GM12878 (cell line): ENCODE results near the gene PRKCE. TPM values are rescaled to one million over a fixed set of nuclear protein-coding genes. Genes with fewer than 3 reads are reported as not detected.

Source experiments
- ATAC-seq: fragments of 200-7000 bp; cut with Tn5 transposase; 3 replicates; pipeline ENCODE4 v1.9.1; 2020; ENCODE audit warnings: mild to moderate bottlenecking, moderate library complexity
- BruUV-seq: library from RNA; stranded (reverse); fragments of 400-500 nt; replicated peaks from 2 replicates; lab custom pipeline; 2021; lab: Mats Ljungman, UMichigan
- CTCF ChIA-PET: fragments of 300-600 bp; sonication (Branson Sonifier 250); formaldehyde crosslinking; extraction: SDS; loops from one replicate; lab custom pipeline; 2021; ENCODE audit warnings: inconsistent platforms; lab: Yijun Ruan, JAX
- POLR2A ChIA-PET: fragments of 350-600 bp; formaldehyde crosslinking; extraction: SDS; loops from one replicate; lab custom pipeline; 2021; ENCODE audit warnings: inconsistent platforms; lab: Charles Lee
- RAD21 ChIA-PET: fragments of 300-600 bp; sonication (Branson Sonifier 250); formaldehyde crosslinking; loops from one replicate; lab custom pipeline; 2023; ENCODE audit warnings: antibody characterized with exemption; ENCODE audit not compliant: unreplicated experiment; lab: Charles Lee
- SMC1A ChIA-PET: fragments of 300-600 bp; sonication (Branson Sonifier 250); formaldehyde crosslinking; loops from one replicate; lab custom pipeline; 2023; ENCODE audit not compliant: unreplicated experiment, uncharacterized antibody; lab: Charles Lee
- DNase-seq: peaks from one replicate; pipeline ENCODE4 v3.0.0-alpha.2; 2011; ENCODE audit warnings: low read depth, low spot score
- FAIRE-seq: peaks from 3 replicates; lab custom pipeline; 2011; peaks lifted over from hg19 to GRCh38; lab: Jason Lieb, UNC
- H2AFZ ChIP-seq: 2 replicates; pipeline ENCODE4 v1.6.0; 2011; ENCODE audit warnings: low read depth, low read length, control low read depth; ENCODE audit not compliant: control insufficient read depth
- H3K27ac ChIP-seq: 2 replicates; pipeline ENCODE4 v1.5.1; 2011; ENCODE audit warnings: control low read depth; ENCODE audit not compliant: control insufficient read depth, insufficient read depth
- H3K27me3 ChIP-seq, 2 experiments: replicated peaks in 1 of 2; 2 replicates each; pipeline versions ENCODE4 v1.6.0 to v1.6.1; 2011; ENCODE audit warnings: low read length in 1 of 2; ENCODE audit not compliant: control insufficient read depth in 2 of 2, insufficient read depth in 2 of 2
- H3K36me3 ChIP-seq, 2 experiments: 2 replicates each; pipeline ENCODE4 v1.5.1; 2011; ENCODE audit warnings: low read length in 1 of 2; ENCODE audit not compliant: control insufficient read depth in 2 of 2, insufficient read depth in 2 of 2
- H3K4me1 ChIP-seq: 2 replicates; pipeline ENCODE4 v1.6.1; 2011; ENCODE audit warnings: mild to moderate bottlenecking, low read length, moderate library complexity, mixed read lengths; ENCODE audit not compliant: control insufficient read depth, insufficient read depth
- H3K4me2 ChIP-seq: 2 replicates; pipeline ENCODE4 v1.6.0; 2011; ENCODE audit warnings: control low read depth; ENCODE audit not compliant: control insufficient read depth, insufficient read depth
- H3K4me3 ChIP-seq: fragments of 200-600 bp; sonication (generic); 2 replicates; pipeline ENCODE4 v1.5.1; 2016
- H3K79me2 ChIP-seq: 2 replicates; pipeline ENCODE4 v1.6.0; 2011; ENCODE audit warnings: low read length; ENCODE audit not compliant: control insufficient read depth, insufficient read depth
- H3K9ac ChIP-seq: 2 replicates; pipeline ENCODE4 v1.8.0; 2011; ENCODE audit warnings: low read length, control low read depth, mixed read lengths; ENCODE audit not compliant: control insufficient read depth, insufficient read depth
- H3K9me3 ChIP-seq: replicated peaks from 3 replicates; pipeline ENCODE4 v1.5.1; 2011; ENCODE audit warnings: mild to moderate bottlenecking, low read length; ENCODE audit not compliant: control insufficient read depth, insufficient read depth
- H4K20me1 ChIP-seq: 2 replicates; pipeline ENCODE4 v1.6.0; 2011; ENCODE audit not compliant: control insufficient read depth, insufficient read depth
- POLR2A ChIP-seq: IDR thresholded peaks from 2 replicates; pipeline ENCODE4 v1.6.1; 2011; ENCODE audit warnings: low read depth, mild to moderate bottlenecking, low read length
- SIN3A ChIP-seq: IDR thresholded peaks from 2 replicates; pipeline ENCODE4 v1.6.1; 2012; ENCODE audit warnings: low read depth, low read length, improper control_type of control experiment
- WGBS: methylation state at CpG from one replicate; pipeline ENCODE4 v1.1.6; 2016; ENCODE audit warnings: low lambda C conversion rate; ENCODE audit not compliant: insufficient replicate concordance, insufficient coverage; ENCODE audit errors: missing lambda C conversion rate; 5-methylcytosine and 5-hydroxymethylcytosine counted together
- in situ Hi-C: fragments of 300-500 bp; cut with MboI; formaldehyde crosslinking; loops from 9 replicates; pipeline ENCODE4 v1.14.3; 2018; ENCODE audit warnings: mixed read lengths
- intact Hi-C: fragments of 100-400 bp; cut with micrococcal nuclease; formaldehyde crosslinking; loops from one replicate; pipeline ENCODE4 v1.14.2; 2022; ENCODE audit not compliant: unreplicated experiment
- polyA plus RNA-seq, 11 experiments: library from polyadenylated mRNA; depleted of rRNA in 4 of 11; unstranded in 6 of 11; stranded (reverse) in 5 of 11; fragments of >200 nt; fragmentation: Nextera tagmentation in 4 of 11; fragmentation: Illumina TruSeq in 1 of 11; extraction: Ambion mirVana in 4 of 11; extraction: Trizol in 1 of 11; gene quantifications; 1 replicate in 1 of 11; 2 replicates in 10 of 11; pipeline versions ENCODE4 v1.2.1 to v1.2.3, GENCODE V29; 2011 to 2016; ENCODE audit warnings: inconsistent platforms in 2 of 11, missing spikeins in 2 of 11, low read depth in 1 of 11
- total RNA-seq, 4 experiments: library from RNA; depleted of rRNA in 3 of 4; stranded (reverse); fragments of >200 nt in 3 of 4; fragmentation: Illumina TruSeq in 1 of 4; extraction: Trizol in 1 of 4; gene quantifications; 2 replicates each; pipeline versions ENCODE4 v1.2.1 to v1.2.3, GENCODE V29; 2013 to 2021
- TF ChIP-seq, protein P1 (sequence below): IDR thresholded peaks from 2 replicates; pipeline ENCODE4 v1.6.1; 2012; ENCODE audit warnings: mild to moderate bottlenecking, low read depth, low read length
- TF ChIP-seq, protein P2 (sequence below): IDR thresholded peaks from 2 replicates; pipeline ENCODE4 v1.6.1; 2011; ENCODE audit warnings: borderline replicate concordance, low read depth, mild to moderate bottlenecking, moderate library complexity, mixed read lengths, low read length; ENCODE audit not compliant: insufficient read depth; ENCODE audit errors: extremely low read length

The PRKCE gene
- total and polyA plus RNA-seq, 10 of the 15 experiments (the other 5 are each of a cell fraction or from before 2014, with no cell fraction given): 2.6 to 28.2 (median 11.3) TPM

DNA sequence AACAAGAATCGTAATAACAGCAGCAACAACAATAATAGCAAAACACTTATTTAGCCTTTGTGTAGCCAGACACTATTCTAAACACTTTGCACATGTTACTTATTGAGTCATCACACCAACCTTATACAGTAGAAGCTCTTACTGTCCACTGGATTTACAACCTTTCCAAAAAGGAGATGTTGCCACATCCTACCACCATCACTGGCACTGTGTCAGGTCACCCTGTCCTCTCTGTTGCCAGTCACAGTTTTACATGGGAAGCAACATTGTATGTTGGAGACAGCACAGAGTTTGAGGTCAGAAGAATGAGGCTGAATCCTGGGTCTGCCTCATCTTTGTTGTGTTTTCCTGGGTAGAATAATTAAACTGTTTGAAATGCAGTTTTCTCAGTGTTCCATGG, 444.4 kb downstream of the PRKCE start:
- ATAC-seq (no peak), DNase-seq (no peak), FAIRE-seq (no peak)
- Histone ChIP-seq H3K4me1 (no peaks in the 10 kb centered on the region), H2AFZ (no peak overlapping the region), H3K27me3 (no peaks in the 10 kb centered on the region), H3K27ac (no peak overlapping the region), H3K9ac (no peak overlapping the region), H3K79me2 (no peaks in the 10 kb centered on the region), H3K4me3 (no peak overlapping the region), H3K4me2 (no peak overlapping the region), H3K9me3 (no peaks in the 10 kb centered on the region; the same call in 2 of the 3 replicates), H4K20me1 (no peaks in the 10 kb centered on the region), H3K36me3 (no peaks in the 10 kb centered on the region)
- RAD21 ChIA-PET: no interaction called here
- in situ Hi-C loops (no loop called here), intact Hi-C loops (loop anchor here (5.0 kb wide), 1 partner anchor 131 kb away; no protein-coding TSS in a partner anchor)
- CTCF ChIA-PET: interaction anchor here (0.9 kb wide), 1 partner anchor 259 kb away, joined by 3 read pairs; no protein-coding TSS in a partner anchor
- BruUV-seq: no TSS peak
- POLR2A ChIA-PET: no interaction called here
- TF ChIP-seq, protein P1, sequence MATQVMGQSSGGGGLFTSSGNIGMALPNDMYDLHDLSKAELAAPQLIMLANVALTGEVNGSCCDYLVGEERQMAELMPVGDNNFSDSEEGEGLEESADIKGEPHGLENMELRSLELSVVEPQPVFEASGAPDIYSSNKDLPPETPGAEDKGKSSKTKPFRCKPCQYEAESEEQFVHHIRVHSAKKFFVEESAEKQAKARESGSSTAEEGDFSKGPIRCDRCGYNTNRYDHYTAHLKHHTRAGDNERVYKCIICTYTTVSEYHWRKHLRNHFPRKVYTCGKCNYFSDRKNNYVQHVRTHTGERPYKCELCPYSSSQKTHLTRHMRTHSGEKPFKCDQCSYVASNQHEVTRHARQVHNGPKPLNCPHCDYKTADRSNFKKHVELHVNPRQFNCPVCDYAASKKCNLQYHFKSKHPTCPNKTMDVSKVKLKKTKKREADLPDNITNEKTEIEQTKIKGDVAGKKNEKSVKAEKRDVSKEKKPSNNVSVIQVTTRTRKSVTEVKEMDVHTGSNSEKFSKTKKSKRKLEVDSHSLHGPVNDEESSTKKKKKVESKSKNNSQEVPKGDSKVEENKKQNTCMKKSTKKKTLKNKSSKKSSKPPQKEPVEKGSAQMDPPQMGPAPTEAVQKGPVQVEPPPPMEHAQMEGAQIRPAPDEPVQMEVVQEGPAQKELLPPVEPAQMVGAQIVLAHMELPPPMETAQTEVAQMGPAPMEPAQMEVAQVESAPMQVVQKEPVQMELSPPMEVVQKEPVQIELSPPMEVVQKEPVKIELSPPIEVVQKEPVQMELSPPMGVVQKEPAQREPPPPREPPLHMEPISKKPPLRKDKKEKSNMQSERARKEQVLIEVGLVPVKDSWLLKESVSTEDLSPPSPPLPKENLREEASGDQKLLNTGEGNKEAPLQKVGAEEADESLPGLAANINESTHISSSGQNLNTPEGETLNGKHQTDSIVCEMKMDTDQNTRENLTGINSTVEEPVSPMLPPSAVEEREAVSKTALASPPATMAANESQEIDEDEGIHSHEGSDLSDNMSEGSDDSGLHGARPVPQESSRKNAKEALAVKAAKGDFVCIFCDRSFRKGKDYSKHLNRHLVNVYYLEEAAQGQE: no peak
- no peak for TF ChIP-seq POLR2A
- TF ChIP-seq, protein P2, sequence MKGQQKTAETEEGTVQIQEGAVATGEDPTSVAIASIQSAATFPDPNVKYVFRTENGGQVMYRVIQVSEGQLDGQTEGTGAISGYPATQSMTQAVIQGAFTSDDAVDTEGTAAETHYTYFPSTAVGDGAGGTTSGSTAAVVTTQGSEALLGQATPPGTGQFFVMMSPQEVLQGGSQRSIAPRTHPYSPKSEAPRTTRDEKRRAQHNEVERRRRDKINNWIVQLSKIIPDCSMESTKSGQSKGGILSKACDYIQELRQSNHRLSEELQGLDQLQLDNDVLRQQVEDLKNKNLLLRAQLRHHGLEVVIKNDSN: no peak
- no peak for TF ChIP-seq SIN3A
- SMC1A ChIA-PET: interaction anchor here (0.8 to 5.4 kb wide), 3 partner anchors 15 to 134 kb away, joined by 3 to 35 read pairs (median 3); no protein-coding TSS in a partner anchor
- WGBS: 27% methylated on average over 1 of the region's 1 CpG
